ENCODE data around the gene TEKT3.

Gene TEKT3

GRCh38 chr17:15289285-15290183, 51.9 kb downstream of the TEKT3 start:
- H3K4me1 ChIP-seq (ENCODE audit: control insufficient read depth, insufficient read depth, low read length): peaks cover 3% of the 10 kb centered on the region
- H3K9me3 ChIP-seq (ENCODE audit: control insufficient read depth, low read length): no peaks in the 10 kb centered on the region
- no peaks in the 10 kb centered on the region for H3K36me3 ChIP-seq (ENCODE audit: control insufficient read depth, insufficient read depth, low read length)

GRCh38 chr17:15288859-15289258, 52.5 kb downstream of the TEKT3 start:
- no peak overlapping the region for H3K4me3 ChIP-seq (ENCODE audit: low read length)
- no peak overlapping the region for H3K9ac ChIP-seq (ENCODE audit: low read length)
- no peaks in the 10 kb centered on the region for H3K36me3 ChIP-seq (ENCODE audit: control insufficient read depth, insufficient read depth, low read length)
- no peaks in the 10 kb centered on the region for H3K9me3 ChIP-seq (ENCODE audit: control insufficient read depth, low read length)
- H3K4me1 ChIP-seq (ENCODE audit: control insufficient read depth, insufficient read depth, low read length): peaks cover 3% of the 10 kb centered on the region
- H3K27me3 ChIP-seq (ENCODE audit: control insufficient read depth, insufficient read depth, low read length): no peaks in the 10 kb centered on the region

More at GRCh38 chr17:15289285-15290183, 51.9 kb downstream of the TEKT3 start:
- Histone ChIP-seq H3K27me3 (ENCODE audit: control insufficient read depth, insufficient read depth, low read length) (no peaks in the 10 kb centered on the region), H3K4me3 (ENCODE audit: low read length) (no peak overlapping the region), H3K9ac (ENCODE audit: low read length) (no peak overlapping the region)

- H3K4me1 ChIP-seq (ENCODE audit: control insufficient read depth, insufficient read depth, low read length): peaks cover 3% of the 10 kb centered on the region
- H3K4me3 ChIP-seq (ENCODE audit: low read length): no peak overlapping the region
- no peaks in the 10 kb centered on the region for H3K9me3 ChIP-seq (ENCODE audit: control insufficient read depth, low read length)
- H3K36me3 ChIP-seq (ENCODE audit: control insufficient read depth, insufficient read depth, low read length): no peaks in the 10 kb centered on the region
- H3K9ac ChIP-seq (ENCODE audit: low read length): no peak overlapping the region
- H3K27me3 ChIP-seq (ENCODE audit: control insufficient read depth, insufficient read depth, low read length): no peaks in the 10 kb centered on the region
Measured at GRCh38 chr17:15287538-15288267, 53.7 kb downstream of the TEKT3 start.

- Histone ChIP-seq H3K9me3 (ENCODE audit: control insufficient read depth, low read length) (no peaks in the 10 kb centered on the region), H3K9ac (ENCODE audit: low read length) (no peak overlapping the region), H3K27me3 (ENCODE audit: control insufficient read depth, insufficient read depth, low read length) (no peaks in the 10 kb centered on the region), H3K36me3 (ENCODE audit: control insufficient read depth, insufficient read depth, low read length) (no peaks in the 10 kb centered on the region), H3K4me3 (ENCODE audit: low read length) (no peak overlapping the region), H3K4me1 (ENCODE audit: control insufficient read depth, insufficient read depth, low read length) (peaks cover 3% of the 10 kb centered on the region)
Measured at GRCh38 chr17:15285466-15285865, 55.9 kb downstream of the TEKT3 start.

- H3K36me3 ChIP-seq (ENCODE audit: control insufficient read depth, insufficient read depth, low read length): no peaks in the 10 kb centered on the region
- no peak overlapping the region for H3K4me3 ChIP-seq (ENCODE audit: low read length)
- peaks cover 3% of the 10 kb centered on the region for H3K4me1 ChIP-seq (ENCODE audit: control insufficient read depth, insufficient read depth, low read length)
- H3K9ac ChIP-seq (ENCODE audit: low read length): no peak overlapping the region
- H3K27me3 ChIP-seq (ENCODE audit: control insufficient read depth, insufficient read depth, low read length): no peaks in the 10 kb centered on the region
- H3K9me3 ChIP-seq (ENCODE audit: control insufficient read depth, low read length): no peaks in the 10 kb centered on the region
Measured at GRCh38 chr17:15284537-15284936, 56.9 kb downstream of the TEKT3 start.

GRCh38 chr17:15284107-15284506, 57.3 kb downstream of the TEKT3 start:
- H3K27me3 ChIP-seq (ENCODE audit: control insufficient read depth, insufficient read depth, low read length): no peaks in the 10 kb centered on the region
- H3K36me3 ChIP-seq (ENCODE audit: control insufficient read depth, insufficient read depth, low read length): no peaks in the 10 kb centered on the region
- peaks cover 3% of the 10 kb centered on the region for H3K4me1 ChIP-seq (ENCODE audit: control insufficient read depth, insufficient read depth, low read length)
- no peak overlapping the region for H3K9ac ChIP-seq (ENCODE audit: low read length)
- no peaks in the 10 kb centered on the region for H3K9me3 ChIP-seq (ENCODE audit: control insufficient read depth, low read length)
- no peak overlapping the region for H3K4me3 ChIP-seq (ENCODE audit: low read length)

GRCh38 chr17:15281909-15282308, 59.5 kb downstream of the TEKT3 start:
- Histone ChIP-seq H3K27me3 (ENCODE audit: control insufficient read depth, insufficient read depth, low read length) (no peaks in the 10 kb centered on the region), H3K36me3 (ENCODE audit: control insufficient read depth, insufficient read depth, low read length) (no peaks in the 10 kb centered on the region), H3K4me1 (ENCODE audit: control insufficient read depth, insufficient read depth, low read length) (no peaks in the 10 kb centered on the region), H3K4me3 (ENCODE audit: low read length) (no peak overlapping the region), H3K9me3 (ENCODE audit: control insufficient read depth, low read length) (no peaks in the 10 kb centered on the region), H3K9ac (ENCODE audit: low read length) (no peak overlapping the region)

GRCh38 chr17:15278924-15279477, 62.4 kb downstream of the TEKT3 start:
- H3K36me3 ChIP-seq (ENCODE audit: control insufficient read depth, insufficient read depth, low read length): no peaks in the 10 kb centered on the region
- H3K9me3 ChIP-seq (ENCODE audit: control insufficient read depth, low read length): no peaks in the 10 kb centered on the region
- H3K4me1 ChIP-seq (ENCODE audit: control insufficient read depth, insufficient read depth, low read length): no peaks in the 10 kb centered on the region
- H3K4me3 ChIP-seq (ENCODE audit: low read length): no peak overlapping the region
- no peaks in the 10 kb centered on the region for H3K27me3 ChIP-seq (ENCODE audit: control insufficient read depth, insufficient read depth, low read length)
- H3K9ac ChIP-seq (ENCODE audit: low read length): no peak overlapping the region

GRCh38 chr17:15278380-15278779, 63.0 kb downstream of the TEKT3 start:
- Histone ChIP-seq H3K9ac (ENCODE audit: low read length) (no peak overlapping the region), H3K4me3 (ENCODE audit: low read length) (no peak overlapping the region), H3K4me1 (ENCODE audit: control insufficient read depth, insufficient read depth, low read length) (no peaks in the 10 kb centered on the region), H3K27me3 (ENCODE audit: control insufficient read depth, insufficient read depth, low read length) (no peaks in the 10 kb centered on the region), H3K9me3 (ENCODE audit: control insufficient read depth, low read length) (no peaks in the 10 kb centered on the region), H3K36me3 (ENCODE audit: control insufficient read depth, insufficient read depth, low read length) (no peaks in the 10 kb centered on the region)

- no peak overlapping the region for H3K4me3 ChIP-seq (ENCODE audit: low read length)
- H3K4me1 ChIP-seq (ENCODE audit: control insufficient read depth, insufficient read depth, low read length): no peaks in the 10 kb centered on the region
- no peaks in the 10 kb centered on the region for H3K27me3 ChIP-seq (ENCODE audit: control insufficient read depth, insufficient read depth, low read length)
- no peaks in the 10 kb centered on the region for H3K36me3 ChIP-seq (ENCODE audit: control insufficient read depth, insufficient read depth, low read length)
- no peaks in the 10 kb centered on the region for H3K9me3 ChIP-seq (ENCODE audit: control insufficient read depth, low read length)
- no peak overlapping the region for H3K9ac ChIP-seq (ENCODE audit: low read length)
Measured at GRCh38 chr17:15274017-15274416, 67.4 kb downstream of the TEKT3 start.

GRCh38 chr17:15273141-15273793, 68.1 kb downstream of the TEKT3 start:
- Histone ChIP-seq H3K4me3 (ENCODE audit: low read length) (no peak overlapping the region), H3K4me1 (ENCODE audit: control insufficient read depth, insufficient read depth, low read length) (no peaks in the 10 kb centered on the region), H3K36me3 (ENCODE audit: control insufficient read depth, insufficient read depth, low read length) (no peaks in the 10 kb centered on the region), H3K9ac (ENCODE audit: low read length) (no peak overlapping the region), H3K9me3 (ENCODE audit: control insufficient read depth, low read length) (no peaks in the 10 kb centered on the region), H3K27me3 (ENCODE audit: control insufficient read depth, insufficient read depth, low read length) (no peaks in the 10 kb centered on the region)

- Histone ChIP-seq H3K9me3 (ENCODE audit: control insufficient read depth, low read length) (no peaks in the 10 kb centered on the region), H3K27me3 (ENCODE audit: control insufficient read depth, insufficient read depth, low read length) (no peaks in the 10 kb centered on the region), H3K4me1 (ENCODE audit: control insufficient read depth, insufficient read depth, low read length) (no peaks in the 10 kb centered on the region), H3K4me3 (ENCODE audit: low read length) (no peak overlapping the region), H3K9ac (ENCODE audit: low read length) (no peak overlapping the region), H3K36me3 (ENCODE audit: control insufficient read depth, insufficient read depth, low read length) (no peaks in the 10 kb centered on the region)
Measured at GRCh38 chr17:15271741-15272140, 69.7 kb downstream of the TEKT3 start.
